Endometrial microvascular endothelial cells (primary cell): ENCODE measurements around the gene OGG1. TPM values are rescaled to one million over a fixed set of nuclear protein-coding genes. Genes with fewer than 3 reads are reported as not detected.

Source experiments
- in situ Hi-C: cut with HindIII; loops from 2 replicates; pipeline ENCODE4 v1.10.0; 2017; ENCODE audit warnings: low sequenced_read_pairs, low pct_unique_long_range_greater_than_20kb; ENCODE audit errors: inconsistent ontology term
- total RNA-seq: library from RNA; depleted of rRNA; stranded (reverse); fragments of >200 nt; gene quantifications from one replicate; pipeline ENCODE4 v1.2.3, GENCODE V29; 2015; ENCODE audit errors: inconsistent ontology term

OGG1 gene
- total RNA-seq, 1 donor from 2014 or later = 18.7 TPM

- in situ Hi-C loops = no loop called here
Observed at GRCh38 chr3:9725775-9726515, 23.8 kb upstream of the OGG1 start.

GRCh38 chr3:9727041-9727595 lies 22.6 kb upstream of the OGG1 start:
- in situ Hi-C loops = no loop called here

- in situ Hi-C loops = no loop called here
Observed at GRCh38 chr3:9727743-9728142, 22.0 kb upstream of the OGG1 start.

- in situ Hi-C loops = no loop called here
Observed at GRCh38 chr3:9729419-9729818, 20.3 kb upstream of the OGG1 start.

GRCh38 chr3:9730657-9731205 lies 19.0 kb upstream of the OGG1 start:
- in situ Hi-C loops = no loop called here

GRCh38 chr3:9731206-9732079 lies 18.3 kb upstream of the OGG1 start, which contains the start of gene BRPF1:
BRPF1 (plus strand) TSS chr3:9731735; CDS start chr3:9734141, 2,406 bp downstream.
- in situ Hi-C loops = no loop called here

- in situ Hi-C loops = no loop called here
Observed at GRCh38 chr3:9732080-9732739, 17.5 kb upstream of the OGG1 start.

- in situ Hi-C loops = no loop called here
Observed at GRCh38 chr3:9732740-9733115, 17.0 kb upstream of the OGG1 start.

- in situ Hi-C loops = no loop called here
Observed at GRCh38 chr3:9736831-9737230, 12.9 kb upstream of the OGG1 start.

GRCh38 chr3:9739181-9739580 lies 10.6 kb upstream of the OGG1 start:
- in situ Hi-C loops = no loop called here

- in situ Hi-C loops = no loop called here
Observed at GRCh38 chr3:9742560-9742959, 7.2 kb upstream of the OGG1 start.

GRCh38 chr3:9743548-9743947 lies 6.2 kb upstream of the OGG1 start:
- in situ Hi-C loops = no loop called here

- in situ Hi-C loops = no loop called here
Observed at GRCh38 chr3:9744162-9744561, 5.6 kb upstream of the OGG1 start.

- in situ Hi-C loops = no loop called here
Observed at GRCh38 chr3:9745521-9745920, 4.2 kb upstream of the OGG1 start.

- in situ Hi-C loops = no loop called here
Observed at GRCh38 chr3:9746330-9746729, 3.4 kb upstream of the OGG1 start.

- in situ Hi-C loops = no loop called here
Observed at GRCh38 chr3:9747267-9747666, 2.5 kb upstream of the OGG1 start.

GRCh38 chr3:9748031-9748430 lies 1.7 kb upstream of the OGG1 start:
- in situ Hi-C loops = no loop called here

- in situ Hi-C loops = no loop called here
Observed at GRCh38 chr3:9749296-9749644, 482 bp upstream of the OGG1 start.
